C4-2B (cell line): Measurements from ENCODE around the gene LCORL.

Experiments
- H3K27ac ChIP-seq: fragments of 450-650 bp; 2 replicates; pipeline ENCODE4 v1.5.1; 2017
- CTCF ChIP-seq: fragments of 450-650 bp; conservative IDR thresholded peaks from 2 replicates; pipeline ENCODE4 v1.5.1; 2017; ENCODE audit warnings: mild to moderate bottlenecking
- ZFX ChIP-seq: fragments of 450-650 bp; IDR thresholded peaks from 2 replicates; pipeline ENCODE4 v1.6.1; 2017

The LCORL gene

GRCh38 chr4:17912011-17912410 lies 109.5 kb downstream of the LCORL start:
- TF ChIP-seq CTCF (no peak), ZFX (no peak)
- H3K27ac ChIP-seq, result no peak overlapping the region

DNA sequence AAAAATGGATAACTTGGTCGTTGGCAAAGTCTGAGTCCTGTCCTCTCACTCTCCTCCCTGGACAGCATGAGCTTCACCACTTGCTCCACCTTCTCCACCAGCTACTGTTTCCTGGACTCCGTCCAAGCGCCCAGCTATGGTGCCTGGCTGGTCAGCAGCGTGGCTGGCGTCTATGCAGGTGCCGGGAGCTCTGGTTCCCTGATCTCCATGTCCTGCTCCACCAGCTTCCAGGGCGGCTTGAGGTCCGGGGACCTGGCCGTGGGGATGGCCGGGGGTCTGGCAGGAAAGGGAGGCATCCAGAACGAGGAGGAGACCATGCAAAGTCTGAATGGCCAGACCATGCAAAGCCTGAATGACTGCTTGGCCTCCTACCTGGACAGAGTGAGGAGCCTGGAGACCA lies 109.9 kb downstream of the LCORL start:
- TF ChIP-seq ZFX, result no peak
- TF ChIP-seq CTCF, result no peak
- H3K27ac ChIP-seq, result no peak overlapping the region

DNA sequence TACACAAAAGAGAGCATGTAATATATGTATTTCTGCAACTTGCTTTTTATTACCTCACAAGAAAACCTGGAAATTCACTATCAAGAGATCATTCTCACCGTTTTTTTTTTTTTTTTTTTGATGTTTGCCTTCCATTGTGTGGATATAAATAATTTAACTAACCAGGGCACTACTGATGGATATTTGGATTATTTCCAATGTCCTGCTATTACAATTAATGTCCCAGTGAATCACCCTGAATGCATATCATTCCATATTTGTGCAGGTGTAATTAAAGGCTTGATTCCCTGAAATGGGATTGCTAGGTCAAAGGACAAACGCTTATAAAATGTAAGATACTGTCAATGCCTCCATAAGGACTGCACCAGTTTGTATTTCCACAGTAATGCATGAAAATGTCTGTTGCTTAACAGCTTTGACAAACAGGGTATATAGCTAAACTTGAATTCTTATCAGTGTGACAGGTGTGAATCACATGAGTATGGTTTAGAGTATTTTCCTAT lies 123.0 kb downstream of the LCORL start:
- no peak for TF ChIP-seq ZFX
- TF ChIP-seq CTCF, result no peak
- H3K27ac ChIP-seq, result no peak overlapping the region

DNA sequence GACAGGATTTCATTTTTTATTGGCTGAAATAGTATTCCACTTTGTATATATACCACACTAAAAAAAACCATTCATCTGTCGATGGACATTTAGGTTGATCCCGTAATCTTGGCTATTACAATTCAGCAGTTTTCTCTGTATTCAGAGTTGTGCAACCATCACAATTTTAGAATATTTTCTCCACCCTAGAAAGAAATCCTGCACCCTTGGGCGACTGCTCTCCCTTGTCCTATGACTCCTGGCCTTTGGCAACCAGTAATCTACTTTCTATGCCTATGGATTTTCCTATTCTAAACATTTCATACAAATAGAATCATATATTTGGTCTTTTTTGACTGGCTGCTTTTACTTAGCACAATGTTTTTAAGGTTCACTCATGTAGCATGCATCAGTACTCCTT lies 126.1 kb downstream of the LCORL start:
- H3K27ac ChIP-seq, result no peak overlapping the region
- TF ChIP-seq ZFX, result no peak
- no peak for TF ChIP-seq CTCF

- TF ChIP-seq CTCF (no peak), ZFX (no peak)
- H3K27ac ChIP-seq, result no peak overlapping the region
Measured at GRCh38 chr4:17894421-17894820, 127.1 kb downstream of the LCORL start.

DNA sequence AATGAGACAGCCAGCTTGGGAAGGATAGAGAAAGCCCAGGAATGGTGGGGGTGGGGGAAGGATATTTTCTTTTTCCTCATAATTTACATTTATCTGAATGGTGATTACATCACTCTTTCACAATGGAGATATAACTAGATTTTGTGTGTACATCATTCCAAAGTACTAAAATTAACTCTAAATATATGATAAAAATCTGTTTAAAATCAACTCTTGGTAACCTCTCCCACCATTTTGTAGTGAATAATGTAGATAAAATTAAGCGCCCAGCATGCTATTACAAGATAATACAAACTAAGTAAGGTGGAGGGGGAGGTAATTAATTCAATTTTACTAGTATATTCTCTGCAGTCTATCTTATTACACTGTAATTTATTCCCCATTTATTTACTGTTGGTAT lies 131.9 kb downstream of the LCORL start:
- no peak overlapping the region for H3K27ac ChIP-seq
- no peak for TF ChIP-seq ZFX
- no peak for TF ChIP-seq CTCF

- H3K27ac ChIP-seq, result no peak overlapping the region
- TF ChIP-seq ZFX, result no peak
- TF ChIP-seq CTCF, result no peak
Measured at GRCh38 chr4:17884511-17884910, 137.0 kb downstream of the LCORL start.

GRCh38 chr4:17884063-17884462 lies 137.5 kb downstream of the LCORL start:
- no peak overlapping the region for H3K27ac ChIP-seq

More at GRCh38 chr4:17884063-17884462, 137.5 kb downstream of the LCORL start:
- TF ChIP-seq ZFX (no peak), CTCF (no peak)
